Raji (cell line): ENCODE data around the gene MYO1F.

Experiments used
- POLR2A ChIP-seq: IDR thresholded peaks from 2 replicates; pipeline ENCODE4 v1.6.1; 2011; ENCODE audit warnings: low read depth, low read length, control low read depth; ENCODE audit not compliant: insufficient read depth

MYO1F gene

DNA sequence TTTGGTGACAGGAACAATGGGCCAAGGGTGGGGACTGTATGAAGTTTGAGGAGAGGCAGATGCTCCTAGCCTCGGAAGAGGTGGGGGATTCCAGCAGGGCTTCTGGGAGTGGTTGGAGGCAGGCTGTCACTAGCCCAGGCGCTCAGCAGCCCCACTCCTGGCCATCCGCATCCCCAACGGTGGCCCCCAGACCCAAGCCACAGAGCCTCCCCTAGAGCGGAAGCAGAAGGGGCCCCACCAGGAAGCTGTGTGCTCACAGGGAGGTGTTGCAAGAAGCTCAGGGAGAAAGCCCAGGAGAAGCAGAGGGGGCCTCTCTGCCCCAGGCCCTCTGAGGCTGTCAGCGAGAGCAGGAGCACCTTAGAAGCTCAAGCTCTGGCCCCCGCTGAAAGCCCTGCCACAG is 83.1 kb downstream of the MYO1F start:
- TF ChIP-seq POLR2A, result no peak

DNA sequence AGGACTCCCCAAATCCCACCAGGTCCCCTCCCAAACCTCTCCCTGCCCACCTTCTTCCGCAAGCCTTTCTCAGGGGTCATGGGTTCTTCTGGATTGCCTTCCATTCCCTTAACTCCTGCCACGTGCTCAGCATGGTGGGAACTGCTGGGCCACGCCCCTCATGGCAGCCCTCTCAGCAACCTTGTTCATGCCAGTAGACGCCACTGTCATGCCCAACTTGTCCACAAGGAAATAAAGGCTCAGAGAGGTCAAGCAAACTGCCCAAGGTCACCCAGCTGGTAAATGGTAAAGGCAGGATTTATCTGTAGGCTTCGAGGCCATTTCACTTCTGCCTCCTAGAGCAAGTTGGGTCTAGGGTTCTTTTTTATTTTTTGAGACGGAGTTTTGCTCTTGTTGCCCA is 85.7 kb downstream of the MYO1F start:
- no peak for TF ChIP-seq POLR2A

DNA sequence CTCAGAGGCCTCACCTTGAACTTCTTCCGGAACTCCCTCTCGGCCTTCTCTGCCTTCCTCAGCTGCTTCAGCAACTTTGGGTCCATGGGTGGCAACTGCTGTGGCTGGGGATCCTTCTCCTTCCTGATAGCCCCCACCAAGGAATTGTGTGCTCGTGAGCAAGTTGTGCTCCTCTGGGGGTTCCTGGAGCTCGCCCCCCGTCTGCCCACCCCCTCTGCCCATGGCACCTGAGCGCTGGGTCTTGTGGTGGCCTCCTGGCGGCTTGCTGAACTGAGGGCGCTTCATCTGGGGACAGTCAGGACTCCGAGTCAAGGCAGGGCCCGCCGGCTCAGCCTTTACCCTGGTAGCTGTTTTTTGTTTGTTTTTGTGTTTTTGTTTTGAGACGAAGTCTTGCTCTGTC is 86.4 kb downstream of the MYO1F start:
- no peak for TF ChIP-seq POLR2A

DNA sequence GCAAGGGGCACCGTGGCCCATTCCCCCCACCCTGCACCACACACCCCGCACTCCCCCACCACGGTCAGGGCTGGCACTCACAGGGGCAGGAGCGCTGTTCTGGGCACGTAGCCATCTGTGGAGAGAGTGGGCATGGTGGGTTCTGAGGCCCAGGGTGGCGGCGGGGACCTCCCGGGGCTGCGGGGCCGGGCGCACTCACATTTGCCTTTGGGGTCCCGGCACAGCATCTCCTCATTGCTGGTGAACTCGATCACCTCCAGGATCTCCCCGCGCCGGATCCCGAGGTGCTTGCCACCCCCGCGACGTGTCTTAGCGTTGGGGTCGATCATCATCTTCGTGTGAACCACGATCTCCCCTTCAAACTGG is 86.9 kb downstream of the MYO1F start:
- no peak for TF ChIP-seq POLR2A

- TF ChIP-seq POLR2A, result no peak
These were observed 87.5 kb downstream of the MYO1F start for GRCh38 chr19:8489561-8490394.

DNA sequence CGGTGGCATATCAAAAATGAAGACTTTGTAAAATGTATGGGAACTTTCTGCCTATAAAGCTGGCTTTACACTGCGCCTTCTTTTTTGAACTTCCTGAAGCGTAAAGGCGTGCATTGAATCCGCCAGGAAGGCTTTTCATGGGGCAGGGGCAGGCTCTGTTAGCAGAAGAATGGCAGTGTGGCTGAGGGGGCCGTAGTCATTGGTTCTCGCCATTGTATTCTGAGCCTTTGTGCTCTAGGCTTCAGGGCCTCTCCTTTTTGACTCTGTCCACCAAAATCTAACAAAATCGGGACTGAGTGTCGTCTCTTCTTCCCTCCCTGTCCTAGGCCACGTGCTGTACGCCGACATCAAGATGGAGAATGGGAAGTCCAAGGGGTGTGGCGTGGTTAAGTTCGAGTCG is 88.9 kb downstream of the MYO1F start:
- TF ChIP-seq POLR2A, result no peak

GRCh38 chr19:8487137-8487851 is 89.9 kb downstream of the MYO1F start:
- TF ChIP-seq POLR2A, result no peak

GRCh38 chr19:8486661-8487136 is 90.5 kb downstream of the MYO1F start:
- no peak for TF ChIP-seq POLR2A

- TF ChIP-seq POLR2A, result no peak
These were observed 91.5 kb downstream of the MYO1F start for GRCh38 chr19:8485561-8486371.

DNA sequence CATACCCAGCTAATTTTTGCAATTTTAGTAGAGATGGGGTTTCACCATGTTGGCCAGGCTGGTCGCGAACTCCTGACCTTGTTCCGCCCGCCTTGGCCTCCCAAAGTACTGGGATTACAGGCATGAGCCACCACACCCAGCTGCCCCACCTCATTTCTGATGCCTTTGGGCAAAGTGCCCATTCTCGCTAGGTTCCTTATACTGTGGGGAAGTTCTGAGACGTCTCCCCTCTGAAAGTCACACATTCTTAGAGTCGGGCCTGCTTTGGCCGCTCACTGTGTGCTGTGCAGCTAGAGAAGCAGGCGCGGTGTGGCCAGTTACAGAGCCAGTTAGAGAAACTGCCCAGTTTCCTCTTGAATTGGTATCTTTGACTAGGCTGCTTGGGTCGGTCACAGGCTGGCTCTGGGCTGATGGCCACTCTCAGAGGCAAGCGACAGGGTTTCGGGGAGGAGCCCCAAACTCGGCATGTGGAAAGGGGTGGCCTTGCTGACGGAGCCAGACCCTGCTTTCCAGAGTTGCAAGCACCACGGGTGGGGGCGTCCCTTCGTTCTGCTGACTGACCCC is 92.8 kb downstream of the MYO1F start:
- no peak for TF ChIP-seq POLR2A

- no peak for TF ChIP-seq POLR2A
These were observed 94.1 kb downstream of the MYO1F start for GRCh38 chr19:8483165-8483564.

GRCh38 chr19:8482696-8483095 is 94.5 kb downstream of the MYO1F start:
- no peak for TF ChIP-seq POLR2A

- no peak for TF ChIP-seq POLR2A
These were observed 95.6 kb downstream of the MYO1F start for GRCh38 chr19:8481616-8482015.

DNA sequence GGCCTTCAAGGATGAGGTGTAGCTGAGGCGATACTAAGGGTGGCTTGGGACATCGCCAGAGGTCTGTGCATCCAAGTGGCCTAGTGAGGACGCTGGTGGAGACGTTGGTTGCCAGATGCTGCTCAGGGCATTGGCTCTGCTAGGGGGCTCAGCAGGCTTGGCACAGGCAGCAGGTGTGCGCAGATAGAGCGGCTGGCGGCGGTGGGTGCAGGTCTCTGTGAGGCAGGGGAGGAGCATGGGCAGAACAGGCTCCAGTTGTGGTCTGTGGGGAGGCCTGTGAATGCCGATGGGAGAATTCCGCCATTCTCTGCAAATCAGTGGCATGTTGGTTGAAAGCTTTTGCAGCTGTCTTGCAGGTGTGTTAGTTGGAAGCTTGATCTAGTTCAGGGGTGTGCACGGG is 96.0 kb downstream of the MYO1F start:
- no peak for TF ChIP-seq POLR2A

DNA sequence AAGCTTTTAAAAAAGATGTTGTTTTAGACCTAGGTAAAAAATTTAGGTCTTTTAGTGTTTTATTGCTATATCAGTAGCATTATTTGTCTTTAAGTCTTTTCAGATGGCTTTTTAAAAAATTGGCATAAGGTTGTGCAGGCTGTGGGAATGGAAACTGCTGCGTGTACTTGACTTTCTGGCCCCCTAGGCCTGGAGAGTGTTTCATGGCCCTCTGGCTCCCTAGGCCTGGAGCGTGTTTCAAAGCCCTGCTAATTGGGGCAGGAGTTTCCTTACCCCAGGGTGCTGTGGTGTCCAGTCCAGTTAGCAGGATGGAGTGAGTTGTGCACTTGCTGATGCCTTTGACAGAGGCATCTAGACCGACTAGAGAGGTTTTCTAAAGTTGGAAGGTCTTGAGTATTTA is 98.6 kb downstream of the MYO1F start:
- TF ChIP-seq POLR2A, result no peak

DNA sequence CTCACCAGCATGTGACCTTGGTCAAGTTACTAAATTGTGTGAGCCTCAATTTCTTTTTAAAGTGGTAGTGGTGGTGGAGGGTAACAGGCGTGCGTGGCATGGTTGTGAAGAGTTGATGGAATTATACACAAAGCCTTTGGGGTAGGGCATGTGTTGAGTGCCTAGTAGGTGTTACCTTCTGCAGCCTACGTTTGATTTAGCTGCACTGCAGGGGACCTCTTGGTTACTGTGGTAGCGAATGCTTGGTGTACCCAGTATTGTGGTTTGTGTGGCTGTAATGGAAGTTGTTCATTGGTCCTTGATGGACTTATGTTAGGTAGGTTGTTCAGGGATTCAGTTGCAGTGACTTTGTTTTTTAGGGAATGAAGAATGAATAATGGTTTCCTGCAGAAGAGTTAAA is 99.4 kb downstream of the MYO1F start:
- no peak for TF ChIP-seq POLR2A

GRCh38 chr19:8476524-8476923 is 100.7 kb downstream of the MYO1F start:
- TF ChIP-seq POLR2A, result no peak
